OCI-M2 (cell line): ENCODE data around the gene SMYD3.

ENCODE experiments used
- DNase-seq: peaks from one replicate; lab custom pipeline; 2025; ENCODE audit not compliant: unreplicated experiment; lab: John Stamatoyannopoulos, UW

Gene SMYD3

DNA sequence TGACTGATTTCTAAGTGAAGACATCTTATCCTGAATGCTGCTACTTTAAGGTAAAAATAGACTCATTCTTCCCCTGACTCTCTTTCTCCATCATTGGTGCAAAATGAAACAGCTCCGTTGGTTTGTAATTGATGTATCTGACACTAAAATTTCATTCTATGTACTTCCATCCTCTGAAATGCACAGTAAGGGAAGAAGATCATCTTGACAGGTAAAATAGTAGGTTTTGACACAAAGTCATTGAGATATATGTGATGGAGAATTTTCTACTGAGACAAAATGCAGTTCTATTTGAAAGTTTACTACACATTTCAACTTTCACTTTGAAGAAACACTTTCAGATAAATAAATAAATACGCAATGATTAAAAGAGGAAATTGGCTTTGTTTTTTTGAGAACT is 348.9 kb downstream of the SMYD3 start:
- DNase-seq, result no peak

DNA sequence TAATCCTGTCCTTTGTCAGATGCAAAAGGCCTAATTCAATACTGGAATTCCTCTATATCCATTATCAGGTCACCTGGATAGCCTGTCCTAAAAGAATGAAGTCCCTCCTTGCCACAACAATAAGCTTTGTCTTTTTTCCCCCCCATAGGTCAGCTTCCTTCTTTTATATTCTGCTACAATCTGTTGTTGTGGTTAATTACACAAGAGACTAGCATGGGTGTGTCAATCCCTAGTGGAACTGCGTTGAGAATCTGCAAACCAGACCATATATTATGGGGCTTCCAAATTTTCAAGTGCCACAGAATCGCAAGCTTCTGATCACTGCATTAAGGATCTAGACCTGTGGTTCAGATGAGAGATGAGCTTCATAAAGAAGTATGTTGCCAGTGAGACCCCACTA is 349.6 kb downstream of the SMYD3 start:
- DNase-seq, result no peak

DNA sequence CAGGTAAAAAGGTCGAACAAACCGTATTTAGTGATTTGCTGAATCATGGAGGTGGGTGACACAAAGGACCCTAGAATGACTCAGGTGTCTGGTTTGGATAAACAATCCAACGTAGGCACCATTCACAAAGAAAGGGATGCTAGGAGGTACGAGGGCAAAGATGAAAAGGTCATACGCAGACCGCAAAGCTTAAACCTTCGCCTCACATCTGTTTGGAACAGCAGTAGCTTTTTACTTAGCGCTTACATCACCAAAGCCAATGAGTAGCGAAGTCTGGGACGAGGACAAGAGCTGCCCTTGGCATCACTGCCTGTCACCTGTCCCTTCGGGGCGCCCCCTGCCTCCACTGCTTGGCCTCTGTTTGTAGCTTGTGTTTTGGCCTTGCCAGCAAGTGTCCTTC is 350.2 kb downstream of the SMYD3 start:
- no peak for DNase-seq

DNA sequence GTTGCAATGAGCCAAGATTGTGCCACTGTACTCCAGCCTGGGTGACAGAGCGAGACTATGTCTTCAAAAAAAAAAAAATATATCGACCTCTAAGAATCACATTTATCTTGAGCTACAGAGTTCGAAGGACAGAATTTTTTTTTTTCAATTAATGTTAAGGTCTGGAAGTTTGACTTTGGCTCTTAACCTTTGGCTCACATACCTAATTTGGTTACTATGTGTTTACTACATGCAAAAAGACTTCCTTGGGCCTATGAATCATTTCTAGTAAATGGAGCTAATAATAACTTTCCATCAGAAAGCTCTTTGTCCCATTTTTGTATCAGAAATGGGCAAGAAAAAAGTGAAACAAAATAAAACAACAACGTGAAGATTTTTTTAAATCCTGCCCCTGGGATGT is 351.2 kb downstream of the SMYD3 start:
- DNase-seq, result no peak

DNA sequence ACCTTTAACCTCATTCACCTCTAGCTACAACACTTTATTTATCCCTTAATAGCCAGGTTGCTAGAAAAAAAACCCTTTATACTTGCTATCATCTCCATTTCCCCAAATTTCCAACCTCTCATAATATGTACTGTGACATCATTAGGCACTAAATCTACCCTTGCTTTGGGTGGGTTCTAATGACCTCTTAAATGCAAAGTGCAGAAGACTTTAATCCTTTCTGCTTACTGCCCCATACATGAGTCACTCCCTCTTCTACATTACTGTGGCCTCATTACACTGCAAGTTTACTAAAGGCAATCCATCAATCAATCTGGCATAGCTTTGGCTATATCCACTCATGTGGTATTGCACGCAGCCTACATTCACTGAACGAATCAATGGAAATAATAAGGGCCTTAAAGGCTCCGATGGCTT is 353.3 kb downstream of the SMYD3 start:
- no peak for DNase-seq

DNA sequence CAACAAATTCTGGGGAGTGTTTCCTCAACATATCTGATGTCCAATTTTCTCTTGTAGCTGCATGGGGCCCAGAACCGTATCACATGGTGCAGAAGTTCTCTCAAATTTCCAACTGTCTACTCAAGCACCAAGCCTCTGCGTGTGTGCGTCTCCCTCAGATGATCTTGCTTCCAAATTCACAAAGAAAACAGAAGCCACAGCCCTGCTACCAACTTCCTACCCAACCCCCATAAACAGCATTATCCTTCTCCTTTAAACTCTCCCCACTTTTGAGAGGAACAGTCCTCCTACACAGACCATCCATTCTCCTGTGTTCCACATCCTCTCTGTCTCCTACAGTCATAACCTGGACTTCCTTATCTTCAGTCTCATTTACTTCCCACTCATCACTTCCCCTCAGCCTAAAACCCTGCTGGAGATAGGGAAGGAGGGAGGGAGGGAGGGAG is 354.1 kb downstream of the SMYD3 start:
- peak; percentile 33 for DNase-seq

DNA sequence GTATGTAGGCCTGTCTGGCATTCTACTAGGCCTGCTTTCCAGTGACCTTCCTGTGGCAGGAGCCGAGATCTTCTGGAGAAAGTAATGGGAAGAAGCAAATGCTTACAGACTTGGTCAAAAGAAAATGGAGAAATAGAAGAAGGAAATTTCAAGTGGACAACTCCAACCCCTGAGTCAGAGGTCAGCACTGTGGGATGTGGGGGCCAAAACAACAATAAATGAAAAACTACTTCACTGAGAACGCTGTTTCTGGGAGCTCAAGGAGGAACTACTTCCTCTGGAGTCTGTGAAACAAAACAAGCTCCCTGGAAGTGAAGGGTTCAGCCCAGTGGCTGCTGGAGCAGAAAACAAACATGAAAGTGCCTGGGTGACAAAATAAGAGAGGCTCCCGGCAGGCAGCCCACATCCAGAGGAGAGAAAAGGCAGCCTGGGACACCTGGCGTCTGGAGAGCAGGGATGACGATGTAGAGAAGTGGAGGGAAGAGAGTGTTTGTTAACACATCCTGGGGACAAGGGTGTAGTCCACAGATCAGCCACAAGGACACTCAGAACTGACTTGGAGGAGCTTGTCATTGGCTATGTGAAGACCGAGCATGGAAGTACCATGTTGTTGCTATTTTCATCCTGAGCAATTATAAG is 355.2 kb downstream of the SMYD3 start:
- no peak for DNase-seq

DNA sequence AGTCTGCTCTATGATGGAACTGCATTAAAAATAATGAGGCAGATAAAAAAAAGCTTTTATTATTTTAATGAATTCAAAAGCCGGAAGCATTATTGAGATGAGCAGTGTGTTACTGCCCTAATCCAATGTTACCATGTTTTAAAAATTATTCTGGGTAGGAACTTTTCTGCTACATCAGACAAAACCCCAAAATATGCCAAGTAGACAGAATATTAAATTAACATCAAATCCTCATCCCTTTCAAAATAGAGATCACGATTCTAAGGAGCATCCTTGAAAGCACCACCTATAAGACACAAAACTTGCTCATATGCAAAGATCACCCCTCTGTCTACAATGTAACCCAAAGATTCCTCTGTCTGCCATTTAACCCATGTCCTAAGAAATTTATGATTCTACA is 357.5 kb downstream of the SMYD3 start:
- DNase-seq, result no peak

DNA sequence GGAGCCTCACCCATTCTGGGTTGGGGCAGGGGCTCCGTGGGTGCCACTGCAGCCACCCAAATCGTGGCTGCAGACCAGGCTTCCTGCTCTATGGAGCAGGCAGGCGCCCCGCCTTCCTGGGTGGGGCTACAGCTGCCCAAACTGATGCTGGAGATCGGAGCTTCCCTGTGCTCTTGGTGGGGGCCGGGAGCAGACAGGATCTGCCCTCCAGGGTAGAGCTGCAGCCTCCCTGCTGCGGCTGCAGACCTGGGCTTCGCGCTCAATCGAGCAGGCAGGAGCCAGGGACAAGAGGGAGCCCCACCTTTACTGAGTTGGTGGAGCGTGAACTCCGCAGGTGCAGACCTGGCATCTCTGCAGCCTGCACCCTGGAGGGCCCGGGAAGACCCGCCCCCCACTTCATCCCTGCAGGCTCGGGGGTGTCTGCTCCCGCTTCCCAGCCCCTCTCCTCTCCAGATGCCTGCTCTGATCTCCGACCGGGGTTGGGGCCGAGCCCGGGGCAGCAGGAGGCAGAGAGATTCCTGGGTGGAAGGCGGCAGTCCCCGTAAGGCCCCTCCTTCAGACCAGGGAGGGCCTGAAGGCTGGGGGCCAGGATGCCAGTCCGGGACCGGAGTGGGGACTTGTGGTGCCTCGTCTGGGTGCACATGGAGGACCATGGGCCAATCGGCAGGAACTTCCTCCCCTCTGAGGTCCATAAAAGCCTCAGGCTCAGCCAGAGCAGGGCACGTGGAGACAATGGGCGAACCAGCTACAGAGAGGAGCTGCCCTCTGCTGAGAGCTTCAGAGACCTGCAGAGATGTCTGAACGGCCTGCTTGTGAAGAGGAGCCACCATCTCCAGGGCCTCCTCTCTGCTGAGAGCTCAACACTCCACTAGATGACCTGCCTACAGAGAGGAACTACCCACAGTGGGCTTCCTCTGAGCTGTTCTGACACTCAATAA is 359.3 kb downstream of the SMYD3 start:
- DNase-seq, result no peak

DNA sequence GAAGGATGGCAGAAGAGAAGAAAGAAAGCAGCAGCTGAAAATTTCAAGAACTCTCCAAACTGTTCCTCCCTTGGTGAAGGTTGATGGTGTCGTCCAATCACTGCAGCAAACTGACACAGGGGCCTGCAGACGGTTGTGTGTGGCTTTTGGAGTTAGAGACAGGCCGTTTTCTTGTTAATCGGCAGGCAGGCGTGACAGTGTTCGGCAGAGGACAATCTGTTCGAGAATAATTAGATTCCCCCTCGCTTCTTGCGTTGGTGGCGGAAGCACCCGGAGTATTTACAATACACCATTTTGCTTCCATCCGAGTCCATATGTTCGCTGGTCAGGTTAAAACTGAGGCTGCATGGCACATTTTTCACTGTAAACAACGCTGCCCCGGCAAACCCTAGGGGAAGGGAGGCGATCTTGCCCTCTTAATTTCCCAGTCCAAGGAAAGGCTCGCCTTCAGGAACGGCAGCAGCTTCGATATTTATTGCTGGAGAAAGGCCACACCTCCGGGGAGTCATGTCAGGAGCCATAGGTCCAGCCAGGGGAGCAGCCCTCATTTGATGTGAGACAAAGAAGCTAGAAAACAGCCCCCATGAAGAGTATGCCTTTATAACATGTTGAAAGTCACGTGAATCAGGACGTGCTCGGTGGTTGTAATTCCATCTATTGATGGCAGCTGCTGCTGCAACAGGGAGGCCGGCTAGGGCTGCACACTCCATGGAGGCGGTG is 360.1 kb downstream of the SMYD3 start:
- DNase-seq, result no peak

DNA sequence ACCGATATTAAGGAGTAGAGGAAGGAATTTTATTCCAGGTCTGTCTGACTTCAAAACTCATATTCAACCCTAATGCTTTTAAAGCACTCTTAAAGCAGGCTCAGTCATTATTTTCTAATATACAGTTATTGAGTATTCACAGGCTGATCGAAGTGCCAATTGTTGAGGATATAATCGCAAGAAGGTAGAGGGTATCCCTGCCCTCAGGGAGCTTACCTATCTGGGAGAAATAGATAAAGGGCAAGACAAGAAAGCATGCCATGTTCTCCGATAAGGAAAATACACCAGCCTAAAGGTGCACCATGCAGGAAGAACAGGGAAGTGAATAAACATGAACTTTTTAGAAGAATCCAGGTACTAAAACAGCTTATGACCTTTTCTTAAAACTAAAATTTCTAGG is 361.2 kb downstream of the SMYD3 start:
- DNase-seq, result no peak

DNA sequence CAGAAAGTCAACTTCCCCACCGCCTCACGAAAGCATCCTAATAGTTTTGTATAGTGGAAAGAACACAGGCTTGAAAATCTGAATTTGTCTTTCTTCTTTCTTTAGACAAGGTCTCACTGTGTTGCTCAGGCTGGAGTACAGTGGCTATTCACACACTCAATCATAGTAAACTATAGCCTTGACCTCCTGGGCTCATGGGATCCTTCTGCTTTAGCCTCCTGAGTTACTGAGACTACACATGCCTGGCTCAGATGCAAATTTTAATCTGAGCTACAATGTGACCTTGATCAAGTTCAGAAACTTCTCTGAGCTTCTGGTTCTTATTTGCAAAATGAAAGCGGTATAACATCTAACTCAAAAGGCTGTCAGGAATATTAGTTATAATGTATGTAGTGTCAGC is 362.1 kb downstream of the SMYD3 start:
- no peak for DNase-seq

DNA sequence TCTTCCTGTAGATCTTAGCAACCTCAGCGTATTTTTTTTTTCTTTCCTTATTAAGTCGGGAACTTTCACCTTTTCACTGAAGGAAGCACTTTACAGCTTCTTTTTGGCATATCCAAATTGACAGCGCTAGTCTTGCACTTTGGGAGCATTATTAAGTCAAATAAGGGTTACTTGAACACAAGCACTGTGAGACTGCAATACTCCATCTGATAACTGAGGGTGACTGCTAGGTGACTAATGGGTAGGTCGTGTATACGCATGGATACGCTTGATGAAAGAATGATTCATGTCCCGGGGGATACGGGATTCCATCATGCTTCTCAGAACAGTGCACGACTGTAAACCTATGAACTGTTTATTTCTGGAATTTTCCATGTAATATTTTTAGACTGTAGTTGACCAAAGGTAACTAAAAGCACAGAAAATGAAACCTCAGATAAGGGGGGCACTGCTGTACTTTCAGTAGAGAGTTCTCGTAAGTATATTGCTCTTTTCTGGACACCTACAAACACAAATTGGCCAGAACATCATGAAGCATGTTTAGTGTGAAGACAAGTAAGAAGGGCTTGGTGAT is 364.7 kb downstream of the SMYD3 start:
- DNase-seq, result no peak

DNA sequence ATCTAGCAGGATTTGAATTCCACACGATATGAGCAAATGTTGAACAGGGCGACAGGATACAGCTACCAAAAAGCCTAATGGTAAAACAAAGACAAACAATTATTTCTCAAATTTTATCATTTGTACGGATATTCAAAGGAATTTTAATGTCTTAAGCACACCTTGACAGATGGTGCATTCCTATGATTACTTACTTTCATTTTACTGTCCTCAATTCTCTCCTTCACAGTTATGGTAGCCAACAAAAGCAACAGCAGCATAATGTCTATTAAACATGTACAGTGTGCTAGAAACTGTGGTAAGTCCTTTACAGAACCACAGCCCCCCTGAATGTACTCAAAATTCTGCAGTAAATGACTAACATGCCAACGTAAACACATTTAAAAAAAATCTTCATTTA is 365.8 kb downstream of the SMYD3 start:
- no peak for DNase-seq

DNA sequence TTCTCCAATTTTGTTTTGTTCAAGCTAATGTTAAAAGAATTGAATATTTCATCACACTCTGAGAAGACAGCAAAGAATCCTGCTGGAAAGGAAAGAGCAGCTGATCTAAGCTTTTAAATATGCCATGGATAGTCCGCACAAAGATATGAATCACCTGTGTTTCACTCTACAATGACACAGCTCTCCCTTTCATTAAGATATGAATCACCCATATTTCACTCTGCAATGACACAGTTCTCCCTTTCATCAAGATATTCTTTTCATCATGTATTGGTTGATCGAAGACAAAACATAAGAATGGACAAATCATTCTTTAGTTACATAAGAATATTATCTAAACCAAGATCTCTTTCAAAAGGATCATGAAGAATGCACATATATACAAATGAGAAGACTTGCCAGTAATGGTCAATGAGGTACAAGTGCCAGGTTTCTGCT is 367.3 kb downstream of the SMYD3 start:
- no peak for DNase-seq

DNA sequence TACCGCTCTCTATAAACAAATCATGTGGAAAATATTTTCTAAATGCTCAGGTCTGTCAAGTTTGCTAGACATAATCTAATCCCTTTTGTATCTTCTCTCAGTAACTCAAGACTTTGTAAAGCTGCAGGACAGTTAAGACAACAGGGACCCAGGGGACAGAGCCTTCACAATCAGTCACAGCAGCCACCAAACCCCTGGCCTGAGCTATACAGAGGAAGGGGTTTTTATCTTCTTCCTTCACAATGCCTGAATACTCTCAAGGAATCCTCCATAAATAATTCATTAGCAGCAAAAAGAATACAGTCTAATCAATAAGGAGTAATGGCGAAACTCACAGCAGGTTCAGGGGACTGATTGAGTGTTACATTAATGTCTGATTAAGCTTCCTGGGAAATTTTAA is 368.3 kb downstream of the SMYD3 start:
- no peak for DNase-seq

DNA sequence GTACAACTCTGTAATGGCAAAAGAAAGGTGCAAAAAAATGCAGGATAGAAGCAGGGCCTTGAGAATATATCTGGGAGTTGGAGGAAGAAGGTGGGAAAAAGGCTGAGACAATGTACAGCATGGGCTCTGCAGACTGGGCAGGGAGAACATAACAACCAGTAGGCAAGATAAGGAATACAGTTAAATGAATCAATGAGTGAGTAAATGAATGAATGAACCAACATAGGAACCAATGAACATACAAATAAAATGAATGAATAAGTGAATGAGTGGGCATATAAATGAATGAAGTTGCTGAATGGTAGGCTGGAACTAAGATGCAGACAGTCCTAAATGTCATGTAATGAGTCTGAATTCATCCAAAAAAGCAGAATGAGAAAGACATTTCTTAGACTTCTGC is 370.6 kb downstream of the SMYD3 start:
- DNase-seq, result no peak

DNA sequence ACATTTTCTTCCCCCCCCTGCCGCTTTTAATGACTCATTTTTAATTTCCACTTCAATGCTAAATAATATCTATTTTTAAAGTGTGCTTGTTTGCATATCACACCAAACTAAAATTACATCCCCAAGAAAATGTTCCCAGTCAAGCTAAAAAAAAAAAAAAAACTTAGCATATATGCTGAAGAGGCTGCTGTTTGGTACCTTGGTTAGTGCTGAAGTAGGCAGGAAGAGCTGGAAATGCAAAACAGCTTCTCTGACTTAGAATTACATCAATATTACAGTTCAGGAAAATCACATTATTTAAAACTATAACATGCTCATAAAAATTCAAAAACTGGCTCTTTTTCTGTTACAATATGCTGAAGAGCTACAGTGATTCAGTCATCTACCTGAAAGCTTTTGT is 372.3 kb downstream of the SMYD3 start:
- no peak for DNase-seq

DNA sequence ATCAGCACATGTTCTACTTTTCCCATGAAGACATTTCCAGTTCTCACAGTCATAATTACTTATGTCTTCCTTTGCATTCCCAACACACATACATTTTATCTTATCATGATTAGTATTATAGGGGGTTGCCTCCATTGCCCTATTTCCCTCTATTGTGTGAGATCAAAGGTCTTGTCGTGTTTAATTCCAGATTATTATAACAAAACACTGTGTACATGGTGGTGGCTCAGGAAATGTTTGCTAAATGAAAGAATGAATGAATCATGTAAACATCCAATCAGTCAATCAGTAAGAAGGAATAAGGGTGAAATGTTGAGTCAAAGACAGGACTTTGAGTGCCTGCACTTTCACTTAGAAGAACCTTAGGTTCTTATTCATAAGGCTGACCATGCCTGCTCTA is 376.0 kb downstream of the SMYD3 start:
- no peak for DNase-seq

DNA sequence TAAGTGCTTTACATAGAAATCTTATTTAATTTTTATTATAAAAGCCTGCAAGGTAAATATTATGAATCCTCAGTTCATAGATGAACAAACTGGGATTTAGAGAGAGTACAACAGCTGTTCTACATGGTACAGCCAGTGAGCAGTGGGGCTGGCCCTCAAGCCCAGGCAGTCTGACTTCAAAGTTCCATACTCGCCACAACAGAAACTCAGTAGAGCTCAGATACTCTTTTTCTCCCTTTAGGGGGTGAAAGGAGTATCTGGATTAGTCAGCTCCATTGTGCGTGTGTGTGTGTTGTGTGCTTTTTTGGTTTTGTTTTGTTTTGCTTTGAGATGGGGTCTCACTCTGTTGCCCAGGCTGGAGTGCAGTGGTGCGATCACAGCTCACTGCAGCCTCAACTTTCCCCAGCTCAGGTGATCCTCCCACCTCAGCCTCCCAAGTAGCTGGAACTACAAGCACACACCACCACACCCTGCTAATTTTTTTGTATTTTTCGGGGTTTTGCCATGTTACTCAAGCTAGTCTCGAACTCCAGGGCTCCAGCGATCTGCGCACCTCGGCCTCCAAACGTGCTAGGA is 378.5 kb downstream of the SMYD3 start:
- DNase-seq, result no peak

DNA sequence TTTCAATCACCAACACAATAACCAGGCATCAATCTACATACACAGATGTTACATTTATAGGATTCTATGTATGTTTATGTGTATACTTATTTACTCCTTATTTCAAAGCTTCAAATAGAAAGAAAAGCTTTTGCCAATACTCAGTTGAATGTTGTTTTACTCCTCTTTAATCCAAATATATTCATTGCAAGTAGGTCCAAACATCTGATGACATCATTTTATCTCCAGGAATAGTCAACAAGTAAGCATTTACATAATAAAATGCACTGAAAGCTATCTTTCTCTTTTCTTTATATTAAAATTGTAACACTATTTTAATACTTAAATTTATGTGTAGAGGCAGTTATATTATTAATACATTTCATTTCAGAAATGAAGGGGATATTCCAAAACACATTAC is 380.5 kb downstream of the SMYD3 start:
- DNase-seq, result no peak
